WTC11 (cell line): ENCODE measurements around the gene GRPEL1.

ENCODE experiments used
- ATF3 ChIP-seq: sonication (generic); formaldehyde crosslinking; conservative IDR thresholded peaks from 2 replicates; pipeline ENCODE4 v1.8.1; 2022; ENCODE audit warnings: mild to moderate bottlenecking, missing genetic modification reagents
- CREB1 ChIP-seq: sonication (generic); formaldehyde crosslinking; IDR thresholded peaks from 2 replicates; pipeline ENCODE4 v1.8.0; 2023; ENCODE audit warnings: mild to moderate bottlenecking, missing genetic modification reagents
- CTCF ChIP-seq: fragments of 200-600 bp; IDR thresholded peaks from 2 replicates; pipeline ENCODE4 v1.8.0; 2022; ENCODE audit warnings: antibody characterized with exemption
- FOXJ3 ChIP-seq: sonication (generic); formaldehyde crosslinking; IDR thresholded peaks from 2 replicates; pipeline ENCODE4 v1.9.0; 2021; ENCODE audit warnings: missing genetic modification reagents, mild to moderate bottlenecking, borderline replicate concordance
- PRDM15 ChIP-seq: sonication (generic); formaldehyde crosslinking; IDR thresholded peaks from 2 replicates; pipeline ENCODE4 v1.8.0; 2022; ENCODE audit warnings: missing genetic modification reagents
- STAT6 ChIP-seq: sonication (generic); formaldehyde crosslinking; conservative IDR thresholded peaks from 2 replicates; pipeline ENCODE4 v1.8.1; 2023; ENCODE audit warnings: mild to moderate bottlenecking, low read depth, missing genetic modification reagents, moderate library complexity
- ZNF425 ChIP-seq: fragments of 250-450 bp; sonication (Bioruptor Pico); conservative IDR thresholded peaks from 2 replicates; pipeline ENCODE4 v1.9.0; 2021; ENCODE audit warnings: mild to moderate bottlenecking

DNA sequence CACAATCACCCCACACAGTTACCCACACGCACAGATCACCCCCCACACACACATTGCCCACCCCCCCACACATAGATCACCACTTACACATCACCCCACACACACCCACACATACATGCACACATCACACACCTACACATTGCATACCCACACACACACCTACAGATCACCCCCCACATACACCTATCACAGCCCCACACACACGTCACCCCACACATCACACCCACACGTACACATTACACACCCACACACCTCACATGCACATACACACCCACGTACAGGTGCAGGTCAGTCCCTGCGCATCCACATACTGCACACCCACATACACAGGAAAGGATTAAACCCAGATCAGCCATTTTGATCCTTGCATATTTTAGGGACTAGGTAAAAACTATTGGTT is 40.0 kb downstream of the GRPEL1 start:
- TF ChIP-seq CTCF (no peak), PRDM15 (CRISPR knock-in tag) (no peak), FOXJ3 (no peak), CREB1 (CRISPR knock-in tag) (no peak), ATF3 (CRISPR knock-in tag) (no peak), STAT6 (CRISPR knock-in tag) (no peak), ZNF425 (CRISPR knock-in tag) (no peak)
